OCI-LY3 (cell line): ENCODE data around the gene FOXB2.

Experiments
- EZH2phosphoT487 ChIP-seq: fragments of 200-600 bp; shearing (Covaris generic); IDR thresholded peaks from 2 replicates; pipeline ENCODE4 v1.6.1; 2018; ENCODE audit warnings: antibody characterized with exemption, mixed run types, low read depth
- TF ChIP-seq, protein P1 (sequence below): fragments of 200-600, 300-600 bp; sonication (generic); IDR thresholded peaks from 2 replicates; pipeline ENCODE4 v1.5.1; 2014; ENCODE audit warnings: antibody characterized with exemption, low read length, low read depth

DNA sequence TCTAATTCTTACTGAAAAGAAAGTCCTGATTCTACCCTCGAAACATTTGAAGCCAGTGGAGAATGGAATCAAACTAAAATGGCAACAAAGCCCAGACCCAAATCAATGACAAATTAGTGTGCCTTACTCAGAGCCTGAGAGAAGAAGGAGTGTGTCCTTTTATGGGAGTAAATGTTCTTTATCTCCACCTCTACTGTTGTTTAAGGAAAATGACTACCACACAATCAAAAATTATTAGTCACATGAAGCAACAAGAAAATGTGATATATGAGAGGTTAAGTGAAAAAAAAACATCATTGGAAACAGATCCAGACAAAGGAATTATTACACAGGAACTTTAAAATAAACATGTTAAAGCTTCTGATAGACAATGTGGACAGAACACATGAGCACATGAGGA, 49.7 kb upstream of the FOXB2 start:
- TF ChIP-seq, protein P1, sequence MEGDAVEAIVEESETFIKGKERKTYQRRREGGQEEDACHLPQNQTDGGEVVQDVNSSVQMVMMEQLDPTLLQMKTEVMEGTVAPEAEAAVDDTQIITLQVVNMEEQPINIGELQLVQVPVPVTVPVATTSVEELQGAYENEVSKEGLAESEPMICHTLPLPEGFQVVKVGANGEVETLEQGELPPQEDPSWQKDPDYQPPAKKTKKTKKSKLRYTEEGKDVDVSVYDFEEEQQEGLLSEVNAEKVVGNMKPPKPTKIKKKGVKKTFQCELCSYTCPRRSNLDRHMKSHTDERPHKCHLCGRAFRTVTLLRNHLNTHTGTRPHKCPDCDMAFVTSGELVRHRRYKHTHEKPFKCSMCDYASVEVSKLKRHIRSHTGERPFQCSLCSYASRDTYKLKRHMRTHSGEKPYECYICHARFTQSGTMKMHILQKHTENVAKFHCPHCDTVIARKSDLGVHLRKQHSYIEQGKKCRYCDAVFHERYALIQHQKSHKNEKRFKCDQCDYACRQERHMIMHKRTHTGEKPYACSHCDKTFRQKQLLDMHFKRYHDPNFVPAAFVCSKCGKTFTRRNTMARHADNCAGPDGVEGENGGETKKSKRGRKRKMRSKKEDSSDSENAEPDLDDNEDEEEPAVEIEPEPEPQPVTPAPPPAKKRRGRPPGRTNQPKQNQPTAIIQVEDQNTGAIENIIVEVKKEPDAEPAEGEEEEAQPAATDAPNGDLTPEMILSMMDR, result no peak
- TF ChIP-seq EZH2phosphoT487, result no peak
